Activated T-cell treated with anti-CD3 and anti-CD28 coated beads for 4 hours (primary cell): ENCODE data around the gene TMEM179.

ENCODE experiments used
- DNase-seq: peaks from one replicate; pipeline ENCODE4 v3.0.0-alpha.2; 2020

TMEM179 gene

GRCh38 chr14:104541905-104542465 is 62.6 kb downstream of the TMEM179 start:
- no peak for DNase-seq
